ENCODE data around the gene MED29.

MED29 gene

DNA sequence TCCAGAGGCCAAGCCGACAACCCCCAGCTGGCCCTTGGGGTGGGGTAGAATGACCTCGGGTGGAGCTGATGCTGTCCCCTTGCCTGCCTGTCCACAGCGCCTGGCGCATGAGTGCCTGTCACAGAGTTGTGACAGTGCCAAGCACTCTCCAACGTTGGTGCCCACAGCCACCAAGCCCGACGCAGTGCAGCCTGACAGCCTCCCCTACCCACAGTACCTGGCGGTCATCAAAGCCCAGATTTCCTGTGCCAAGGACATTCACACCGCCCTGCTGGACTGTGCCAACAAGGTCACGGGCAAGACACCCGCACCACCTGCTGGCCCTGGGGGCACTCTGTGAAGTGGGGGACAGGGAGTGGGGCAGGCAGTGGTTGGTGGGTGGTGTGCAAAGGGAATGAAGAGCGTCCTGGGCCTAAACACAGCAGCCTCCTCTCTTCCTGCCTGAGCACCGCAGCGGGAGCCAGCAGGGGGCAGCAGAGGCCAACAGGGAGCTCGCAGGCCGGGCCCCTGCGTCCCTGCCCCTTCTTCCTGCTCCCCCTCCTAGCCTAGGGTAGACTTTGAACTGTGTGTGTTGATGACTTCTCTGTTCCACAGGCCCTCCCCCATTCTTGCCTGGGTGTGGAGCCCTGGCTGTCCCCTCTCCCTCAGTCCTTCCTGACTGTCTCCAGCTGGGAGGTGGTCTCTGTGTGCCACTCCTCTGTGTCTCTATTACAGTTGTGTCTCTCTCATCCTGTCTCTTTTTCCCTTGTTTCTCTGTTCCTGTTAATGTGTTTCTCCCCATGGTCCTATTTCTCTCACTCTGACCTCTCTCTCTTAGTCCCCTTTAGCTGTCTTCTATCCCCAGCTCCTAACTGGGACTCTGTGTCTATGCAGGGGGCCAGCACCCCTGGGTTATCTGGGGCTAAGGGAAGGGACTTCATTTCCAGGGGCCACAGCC, 6.5 kb downstream of the MED29 start:
- DNase-seq (ENCODE audit: extremely low read depth in 1 of 2, low read depth in 1 of 2), result peak; percentile 92 to 93

DNA sequence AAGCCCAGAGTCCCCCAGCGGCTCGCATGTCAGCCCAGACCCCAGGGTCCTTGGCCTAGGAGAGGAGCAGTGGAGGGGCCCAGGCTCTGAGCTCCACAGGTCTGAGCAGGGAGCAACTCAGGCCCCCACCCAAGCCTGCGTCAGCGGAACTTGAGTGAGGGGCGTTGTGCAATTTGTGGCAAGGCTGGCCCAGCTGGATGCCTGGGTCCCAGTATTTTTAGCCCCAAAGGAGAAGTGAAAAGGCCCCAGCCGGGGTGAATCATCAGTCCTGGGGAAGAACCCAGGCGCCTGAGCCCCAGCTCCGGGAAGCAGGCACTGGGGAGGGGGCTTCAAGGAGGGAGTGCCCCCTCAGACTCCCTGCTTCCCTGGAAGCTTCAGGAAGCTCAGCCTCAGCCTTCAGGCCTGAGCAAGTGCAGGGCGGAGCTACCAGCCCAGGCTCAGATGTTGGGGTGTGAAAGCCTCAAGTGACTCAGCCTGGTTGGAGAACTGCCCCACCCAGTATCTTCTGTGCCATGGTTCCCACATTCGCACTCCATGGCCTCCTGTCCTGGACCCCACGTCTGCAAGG, 7.2 kb downstream of the MED29 start:
- DNase-seq (ENCODE audit: extremely low read depth in 1 of 2, low read depth in 1 of 2), result no peak

DNA sequence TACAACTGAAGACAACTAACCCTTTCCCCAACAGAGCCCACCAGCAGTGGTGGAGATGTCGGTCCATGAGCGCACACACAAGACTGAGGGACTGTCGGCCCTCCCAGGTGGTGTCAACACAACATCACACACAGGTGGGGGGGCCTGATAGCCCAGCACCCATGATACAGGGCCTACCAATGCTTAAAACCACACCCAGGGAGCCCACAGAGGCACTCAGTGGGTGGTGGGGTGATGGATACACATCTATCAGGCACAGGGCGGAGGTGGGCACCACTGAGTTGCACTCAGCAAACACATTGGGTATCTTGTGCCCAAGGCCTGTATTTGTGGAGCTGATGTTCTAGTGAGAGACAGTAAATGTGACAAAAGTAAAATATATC, 8.5 kb downstream of the MED29 start:
- DNase-seq (ENCODE audit: extremely low read depth in 1 of 2, low read depth in 1 of 2), result no peak

DNA sequence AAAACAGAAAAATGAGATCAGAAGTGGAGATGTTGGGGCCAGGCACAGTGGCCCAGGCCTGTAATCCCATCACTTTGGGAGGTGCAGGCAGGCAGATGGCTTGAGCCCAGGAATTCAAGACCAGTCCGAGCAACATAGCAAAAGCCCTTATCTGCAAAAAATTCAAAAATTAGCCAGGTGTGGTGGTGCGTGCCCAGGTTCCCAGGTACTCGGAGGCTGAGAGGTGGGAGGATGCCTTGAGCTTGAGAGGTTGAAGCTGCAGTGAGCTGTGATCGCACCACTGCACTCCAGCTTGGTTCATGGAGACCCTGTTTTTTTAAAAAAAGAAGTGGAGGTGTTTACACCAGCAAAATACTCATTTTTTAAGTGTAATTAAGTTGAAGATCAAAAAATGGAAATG, 8.9 kb downstream of the MED29 start:
- DNase-seq (ENCODE audit: extremely low read depth in 1 of 2, low read depth in 1 of 2), result no peak

DNA sequence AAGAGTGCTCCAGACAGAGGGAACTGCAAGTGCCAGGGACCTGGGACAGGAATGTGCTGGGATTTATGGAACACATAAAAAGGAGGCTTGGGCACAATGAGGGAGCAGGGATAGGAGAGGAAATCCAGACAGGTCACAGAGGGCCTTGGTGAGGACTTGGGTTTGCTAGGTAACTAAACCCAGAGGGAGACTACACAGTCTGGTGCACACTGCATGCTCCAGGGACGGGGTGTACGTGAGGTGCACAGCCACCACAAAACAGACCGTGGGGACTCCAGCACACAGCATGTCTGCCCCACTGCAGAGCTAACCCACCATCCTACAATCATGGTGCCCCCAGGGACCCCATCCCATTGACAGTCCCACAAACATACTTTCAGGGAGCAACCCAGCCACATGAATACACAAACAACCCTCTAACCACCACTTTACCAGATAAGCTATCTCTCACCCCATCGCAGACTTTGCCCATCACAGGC, 9.9 kb downstream of the MED29 start:
- DNase-seq (ENCODE audit: extremely low read depth in 1 of 2, low read depth in 1 of 2), result no peak

DNA sequence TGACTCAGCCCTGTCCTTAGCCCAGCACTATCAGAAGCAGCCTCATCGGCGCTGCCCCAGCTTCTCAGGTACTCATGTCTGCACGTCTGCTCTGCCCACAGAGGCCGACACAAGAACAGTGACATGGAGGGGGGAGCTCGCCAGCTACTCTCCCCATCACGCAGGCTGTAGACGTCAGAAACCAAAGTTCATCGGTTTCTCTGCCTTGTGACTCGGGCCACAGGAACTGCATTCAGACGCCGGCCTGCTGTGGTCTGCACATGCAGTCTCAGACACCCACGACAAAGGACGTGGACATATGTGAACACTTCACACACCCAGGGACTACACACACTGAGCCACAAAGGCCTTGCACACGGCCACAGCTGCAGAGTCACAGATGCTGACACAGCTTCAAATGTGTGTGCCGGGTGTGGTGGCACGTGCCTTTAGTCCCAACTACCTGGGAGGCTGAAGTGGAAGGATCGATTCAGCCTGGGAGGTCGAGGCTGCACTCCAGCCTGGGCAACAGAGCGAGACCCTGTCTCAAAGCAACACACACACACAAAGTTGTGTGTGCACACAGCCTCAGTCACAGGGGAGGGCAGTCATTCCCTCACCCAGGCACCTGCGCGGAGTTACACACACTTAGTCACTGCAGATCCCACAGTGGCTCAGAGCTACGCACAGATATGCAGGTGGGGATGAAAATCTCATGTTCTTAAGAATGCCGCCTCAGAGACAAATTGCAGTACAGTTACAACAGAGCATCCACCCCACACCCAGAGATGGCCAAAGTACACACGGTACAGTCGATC, 10.6 kb downstream of the MED29 start:
- DNase-seq (ENCODE audit: extremely low read depth in 1 of 2, low read depth in 1 of 2), result peak; percentile 71 to 88

DNA sequence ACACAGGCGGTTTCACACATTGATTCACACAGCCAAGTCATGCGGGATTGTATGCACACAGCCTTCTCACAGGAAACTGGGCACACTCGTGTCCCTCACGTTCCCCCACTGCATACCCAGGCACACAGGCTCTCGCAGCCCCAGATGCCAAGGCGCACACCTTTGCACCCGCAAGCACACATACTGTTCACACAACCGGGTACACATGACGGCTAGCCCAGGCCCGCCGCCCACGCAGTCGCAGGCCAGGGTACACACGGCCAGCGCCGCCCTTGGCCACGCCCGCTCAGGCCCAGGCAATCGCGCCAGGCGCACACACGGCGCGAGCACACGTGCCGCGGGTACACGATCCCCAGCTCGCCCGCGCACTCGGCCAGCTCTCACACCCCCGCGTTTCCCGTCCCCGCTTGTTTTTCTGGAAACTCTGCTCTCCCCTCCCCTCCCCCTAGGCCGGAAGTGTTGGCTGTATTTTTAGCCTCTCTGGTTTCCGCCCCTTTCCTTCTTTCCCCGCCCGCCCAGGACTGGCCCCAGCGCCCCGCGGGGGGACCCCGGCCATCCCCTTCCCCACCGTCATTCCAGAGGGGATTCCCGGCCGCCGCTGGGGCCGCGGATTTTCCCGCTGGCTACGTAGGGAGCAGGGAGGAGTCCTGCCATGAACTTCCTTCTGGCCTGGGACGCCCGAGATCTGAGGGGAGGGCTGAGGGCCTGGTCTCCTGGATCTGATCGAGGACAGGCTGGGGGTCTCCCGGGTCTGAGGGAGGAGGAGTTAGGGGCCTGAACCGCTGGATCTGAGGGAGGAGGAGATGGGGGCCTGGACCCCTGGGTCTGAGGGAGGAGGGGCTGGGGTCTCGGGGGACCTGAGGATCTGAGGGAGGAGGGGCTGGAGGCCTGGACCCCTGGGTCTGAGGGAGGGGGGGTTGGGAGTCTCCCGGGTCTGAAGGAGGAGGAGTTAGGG, 11.4 kb downstream of the MED29 start:
- peak; percentile 75 to 80 for DNase-seq (ENCODE audit: extremely low read depth in 1 of 2, low read depth in 1 of 2)

DNA sequence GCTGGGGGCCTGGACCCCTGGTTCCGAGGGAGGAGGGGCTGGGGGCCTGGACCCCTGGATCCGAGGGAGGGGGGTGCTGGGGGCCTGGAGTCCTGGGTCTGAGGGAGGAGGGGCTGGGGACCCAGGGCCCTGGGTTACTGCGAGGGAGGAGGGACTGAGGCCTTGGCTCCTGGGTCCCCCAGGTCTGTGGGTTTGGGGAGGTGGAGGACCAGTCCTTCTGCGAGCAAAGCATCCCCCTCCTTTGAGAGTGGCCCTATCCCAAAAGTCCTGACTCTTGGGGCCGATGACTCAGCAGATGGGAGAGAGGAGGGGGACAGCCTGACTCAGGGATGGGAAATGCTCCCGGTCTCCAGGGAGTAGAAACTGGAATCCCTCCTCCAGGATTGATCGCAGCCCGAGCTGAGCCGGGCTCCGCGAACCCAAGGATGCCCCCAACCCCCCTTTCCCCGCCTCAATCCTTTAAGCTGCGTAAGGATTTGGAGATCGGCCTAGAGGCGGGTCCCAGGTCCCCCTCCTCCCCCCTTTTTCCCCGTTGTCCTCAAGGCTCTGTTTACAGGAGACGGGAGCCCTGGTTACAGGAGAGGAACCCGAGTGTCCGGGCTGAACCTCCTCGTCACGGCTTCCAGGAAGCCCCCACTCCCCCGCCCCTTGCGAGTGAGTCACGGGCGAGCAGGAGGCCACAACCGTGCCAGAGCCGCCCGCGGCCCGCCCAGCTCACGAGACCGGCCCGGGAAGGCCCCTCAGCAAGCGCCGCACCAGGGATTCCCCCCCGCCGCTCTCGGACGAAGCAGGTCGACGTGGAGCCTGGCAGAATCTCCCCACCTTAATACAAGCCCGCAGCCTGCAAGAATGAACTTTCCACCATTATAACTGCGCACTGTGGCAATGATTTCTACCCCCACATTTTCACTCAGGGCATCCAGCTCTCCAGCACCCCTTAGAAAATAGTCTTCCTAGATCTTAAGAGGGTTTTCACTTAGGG, 12.4 kb downstream of the MED29 start:
- DNase-seq (ENCODE audit: extremely low read depth in 1 of 2, low read depth in 1 of 2), result peak; percentile 94 to 97

DNA sequence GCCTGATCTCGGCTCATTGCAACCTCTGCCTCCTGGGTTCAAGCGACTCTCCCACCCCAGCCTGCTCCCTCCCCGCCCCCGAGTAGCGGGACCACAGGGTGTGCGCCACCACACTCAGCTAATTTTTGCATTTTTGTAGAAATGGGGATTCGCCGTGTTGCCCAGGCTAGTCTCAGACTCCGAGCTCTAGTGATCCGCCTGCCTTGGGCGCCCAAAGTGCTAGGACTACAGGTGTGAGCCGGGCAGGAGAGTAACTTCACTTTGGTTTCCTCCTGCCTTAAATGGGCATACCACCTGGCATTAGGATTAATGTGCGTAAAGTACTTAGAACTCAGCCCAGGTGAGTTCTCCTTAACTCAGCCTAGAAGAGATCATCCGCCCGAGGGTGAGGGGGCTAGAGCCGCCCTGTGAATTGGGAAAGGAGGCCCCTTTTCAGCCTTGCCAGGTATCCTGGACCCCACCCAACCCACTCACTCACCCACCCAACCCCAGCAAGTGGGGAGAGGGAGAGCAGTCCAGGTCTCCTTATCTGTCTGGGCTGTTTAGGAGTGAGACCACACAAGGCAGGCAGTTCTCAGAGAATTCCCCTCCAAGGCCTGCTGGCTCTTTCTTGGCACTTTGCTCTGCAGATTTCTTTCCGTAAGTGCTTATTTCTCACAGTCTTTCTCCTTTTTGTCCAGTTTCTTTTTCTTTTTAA, 14.2 kb downstream of the MED29 start:
- no peak for DNase-seq (ENCODE audit: extremely low read depth in 1 of 2, low read depth in 1 of 2)

DNA sequence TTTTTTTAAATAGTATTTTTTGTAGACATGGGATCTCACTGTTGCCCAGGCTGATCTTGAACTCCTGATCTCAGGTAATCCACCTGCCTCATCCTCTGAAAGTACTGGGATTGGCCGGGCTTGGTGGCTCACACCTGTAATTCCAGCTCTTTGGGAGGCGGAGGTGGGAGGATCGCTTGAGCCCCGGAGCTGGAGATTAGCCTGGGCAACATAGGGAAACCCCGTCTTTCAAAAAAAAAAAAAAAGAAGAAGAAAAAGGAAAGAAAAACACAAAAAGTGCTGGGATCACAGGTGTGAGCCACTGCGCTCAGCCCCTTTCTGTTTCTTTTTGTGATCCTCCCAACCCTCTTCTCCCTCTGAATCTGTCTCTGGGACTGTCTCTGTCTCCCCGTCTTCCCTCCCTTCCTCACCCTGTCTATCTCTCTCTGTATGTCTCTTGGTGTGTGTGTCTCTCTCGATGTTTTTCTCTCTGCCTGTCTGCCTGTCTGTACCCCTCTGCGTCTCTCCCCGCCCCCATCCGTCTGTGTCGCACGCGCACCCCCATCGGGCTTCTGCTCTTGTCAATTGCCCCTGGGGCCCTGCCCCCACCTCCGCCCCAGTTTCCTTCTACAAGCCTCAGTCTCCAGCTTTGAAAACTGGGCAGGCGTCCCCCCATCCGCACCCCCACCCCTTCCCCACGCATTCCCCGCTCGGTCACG, 14.9 kb downstream of the MED29 start:
- peak; percentile 87 to 91 for DNase-seq (ENCODE audit: extremely low read depth in 1 of 2, low read depth in 1 of 2)

DNA sequence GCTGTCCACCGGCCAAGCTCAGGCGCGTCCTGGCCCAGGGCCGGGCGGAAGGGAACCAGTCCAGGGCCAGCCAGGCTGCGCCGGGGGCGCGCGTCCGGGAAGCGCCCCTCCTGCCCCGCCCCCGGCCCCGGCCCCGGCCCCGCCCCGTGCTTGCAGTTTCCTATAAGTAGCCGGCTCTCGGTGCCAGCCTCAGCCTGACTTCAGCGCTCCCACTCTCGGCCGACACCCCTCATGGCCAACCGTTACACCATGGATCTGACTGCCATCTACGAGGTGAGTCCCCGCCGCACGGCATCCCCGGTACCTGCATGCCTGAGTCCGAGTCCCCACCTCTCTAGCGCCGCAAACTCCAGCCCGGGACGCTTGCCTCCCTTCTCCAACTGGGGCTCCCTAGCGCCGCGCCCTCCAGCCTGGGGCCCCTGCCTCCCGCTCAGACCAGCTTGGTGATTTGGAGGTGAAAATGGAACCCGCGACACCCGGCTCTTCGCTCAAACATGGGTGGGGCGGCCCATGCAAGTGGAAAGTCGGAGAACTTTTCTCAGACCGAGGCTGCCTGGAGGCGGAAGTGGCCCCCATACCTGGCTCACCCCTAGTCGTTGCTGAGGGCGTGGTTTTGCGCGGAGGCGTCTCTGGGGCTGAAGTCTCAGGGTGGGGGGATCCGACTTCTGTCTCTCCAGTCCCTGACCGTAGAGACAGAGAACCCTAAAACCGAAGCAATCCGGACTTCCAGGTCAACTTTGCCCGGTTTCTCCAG, 15.7 kb downstream of the MED29 start, which contains the start of gene ZFP36:
Gene ZFP36, plus strand, starts transcription at position 192 of the 754 bp plus-strand sequence. Its CDS starts 58 bp downstream, at position 250.
- DNase-seq (ENCODE audit: extremely low read depth in 1 of 2, low read depth in 1 of 2), result peak; percentile 87 to 88

DNA sequence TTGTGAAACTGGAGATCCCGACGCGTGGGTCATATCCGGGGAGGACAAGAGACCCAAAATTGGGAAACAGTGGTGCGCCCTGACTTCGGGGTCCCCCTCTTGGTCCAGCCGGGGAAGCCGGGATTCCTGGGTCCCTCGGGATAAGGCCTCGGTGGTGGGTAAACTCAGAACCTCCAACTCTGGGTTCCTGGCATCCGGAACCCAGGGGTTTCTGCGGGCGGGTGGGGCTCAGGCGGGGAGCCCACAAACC, 16.2 kb downstream of the MED29 start:
- no peak for DNase-seq (ENCODE audit: extremely low read depth in 1 of 2, low read depth in 1 of 2)

DNA sequence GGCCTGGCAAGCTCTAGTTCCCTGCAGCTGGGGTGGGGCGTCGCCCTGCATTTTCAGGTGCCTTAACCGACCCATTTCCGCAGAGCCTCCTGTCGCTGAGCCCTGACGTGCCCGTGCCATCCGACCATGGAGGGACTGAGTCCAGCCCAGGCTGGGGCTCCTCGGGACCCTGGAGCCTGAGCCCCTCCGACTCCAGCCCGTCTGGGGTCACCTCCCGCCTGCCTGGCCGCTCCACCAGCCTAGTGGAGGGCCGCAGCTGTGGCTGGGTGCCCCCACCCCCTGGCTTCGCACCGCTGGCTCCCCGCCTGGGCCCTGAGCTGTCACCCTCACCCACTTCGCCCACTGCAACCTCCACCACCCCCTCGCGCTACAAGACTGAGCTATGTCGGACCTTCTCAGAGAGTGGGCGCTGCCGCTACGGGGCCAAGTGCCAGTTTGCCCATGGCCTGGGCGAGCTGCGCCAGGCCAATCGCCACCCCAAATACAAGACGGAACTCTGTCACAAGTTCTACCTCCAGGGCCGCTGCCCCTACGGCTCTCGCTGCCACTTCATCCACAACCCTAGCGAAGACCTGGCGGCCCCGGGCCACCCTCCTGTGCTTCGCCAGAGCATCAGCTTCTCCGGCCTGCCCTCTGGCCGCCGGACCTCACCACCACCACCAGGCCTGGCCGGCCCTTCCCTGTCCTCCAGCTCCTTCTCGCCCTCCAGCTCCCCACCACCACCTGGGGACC, 16.6 kb downstream of the MED29 start:
- DNase-seq (ENCODE audit: extremely low read depth in 1 of 2, low read depth in 1 of 2), result peak in 1 of 2 donors; percentile 55

DNA sequence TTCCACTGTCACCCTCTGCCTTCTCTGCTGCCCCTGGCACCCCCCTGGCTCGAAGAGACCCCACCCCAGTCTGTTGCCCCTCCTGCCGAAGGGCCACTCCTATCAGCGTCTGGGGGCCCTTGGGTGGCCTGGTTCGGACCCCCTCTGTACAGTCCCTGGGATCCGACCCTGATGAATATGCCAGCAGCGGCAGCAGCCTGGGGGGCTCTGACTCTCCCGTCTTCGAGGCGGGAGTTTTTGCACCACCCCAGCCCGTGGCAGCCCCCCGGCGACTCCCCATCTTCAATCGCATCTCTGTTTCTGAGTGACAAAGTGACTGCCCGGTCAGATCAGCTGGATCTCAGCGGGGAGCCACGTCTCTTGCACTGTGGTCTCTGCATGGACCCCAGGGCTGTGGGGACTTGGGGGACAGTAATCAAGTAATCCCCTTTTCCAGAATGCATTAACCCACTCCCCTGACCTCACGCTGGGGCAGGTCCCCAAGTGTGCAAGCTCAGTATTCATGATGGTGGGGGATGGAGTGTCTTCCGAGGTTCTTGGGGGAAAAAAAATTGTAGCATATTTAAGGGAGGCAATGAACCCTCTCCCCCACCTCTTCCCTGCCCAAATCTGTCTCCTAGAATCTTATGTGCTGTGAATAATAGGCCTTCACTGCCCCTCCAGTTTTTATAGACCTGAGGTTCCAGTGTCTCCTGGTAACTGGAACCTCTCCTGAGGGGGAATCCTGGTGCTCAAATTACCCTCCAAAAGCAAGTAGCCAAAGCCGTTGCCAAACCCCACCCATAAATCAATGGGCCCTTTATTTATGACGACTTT, 17.4 kb downstream of the MED29 start:
- no peak for DNase-seq (ENCODE audit: extremely low read depth in 1 of 2, low read depth in 1 of 2)

DNA sequence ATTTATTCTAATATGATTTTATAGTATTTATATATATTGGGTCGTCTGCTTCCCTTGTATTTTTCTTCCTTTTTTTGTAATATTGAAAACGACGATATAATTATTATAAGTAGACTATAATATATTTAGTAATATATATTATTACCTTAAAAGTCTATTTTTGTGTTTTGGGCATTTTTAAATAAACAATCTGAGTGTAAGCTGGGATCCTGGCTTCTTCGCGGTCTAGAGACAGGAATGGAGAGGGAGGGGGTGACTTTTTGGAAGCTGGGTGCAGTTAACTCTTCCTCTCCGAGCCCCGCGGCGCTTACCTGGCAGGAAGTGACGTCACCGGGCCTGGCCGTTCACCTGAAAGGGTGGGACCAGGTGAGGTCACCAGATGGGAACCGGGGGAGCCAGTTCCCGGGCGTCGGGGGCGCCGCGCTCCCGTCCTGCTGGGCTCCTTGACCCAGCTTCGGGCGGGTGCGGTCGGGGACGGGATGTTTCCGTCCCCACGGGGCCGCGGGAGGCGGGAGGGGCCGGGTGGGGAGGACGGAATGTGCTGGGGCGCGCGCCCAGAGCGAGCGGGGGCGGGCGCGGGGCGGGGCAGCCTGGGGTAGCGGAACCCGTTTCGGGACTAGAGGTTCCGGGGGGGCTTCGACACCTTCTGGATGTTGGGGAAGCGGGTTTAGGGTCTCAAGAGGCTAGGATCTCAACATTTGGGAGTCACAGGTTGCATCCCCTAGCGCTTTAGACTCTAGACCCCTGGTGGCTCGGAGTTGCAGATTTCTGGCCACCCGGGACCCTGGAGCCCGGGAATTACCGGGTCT, 18.2 kb downstream of the MED29 start:
- peak; percentile 83 to 93 for DNase-seq (ENCODE audit: extremely low read depth in 1 of 2, low read depth in 1 of 2)

Data from activated CD8-positive, alpha-beta memory T cell treated with anti-CD3 and anti-CD28 coated beads for 1 hour (primary cell).